Caco-2 (cell line): ENCODE measurements around the gene PIBF1. TPM values are rescaled to one million over a fixed set of nuclear protein-coding genes. Genes with fewer than 3 reads are reported as not detected.

ENCODE experiments used
- BruUV-seq: library from RNA; stranded (reverse); fragments of 400-500 nt; replicated peaks from 2 replicates; lab custom pipeline; 2021; lab: Mats Ljungman, UMichigan
- CTCF ChIA-PET: fragments of 300-600 bp; sonication (Branson Sonifier 250); formaldehyde crosslinking; loops from one replicate; lab custom pipeline; 2022; ENCODE audit warnings: antibody characterized with exemption; lab: Charles Lee
- POLR2A ChIA-PET: fragments of 300-600 bp; sonication (Branson Sonifier 250); formaldehyde crosslinking; loops from one replicate; lab custom pipeline; 2022; ENCODE audit warnings: antibody characterized with exemption; lab: Charles Lee
- DNase-seq, 2 experiments: peaks; one replicate each; pipeline versions ENCODE4 v3.0.0 to v3.0.0-alpha.2; 2020 to 2022
- H3K27me3 ChIP-seq: replicated peaks from 2 replicates; pipeline ENCODE4 v1.6.0; 2011; ENCODE audit warnings: low read length; ENCODE audit not compliant: control insufficient read depth, insufficient read depth
- H3K36me3 ChIP-seq: 2 replicates; pipeline ENCODE4 v1.5.1; 2011; ENCODE audit warnings: low read length; ENCODE audit not compliant: control insufficient read depth, insufficient read depth
- H3K4me1 ChIP-seq: fragments of 250-450 bp; sonication (Bioruptor Pico); 2 replicates; pipeline ENCODE4 v1.5.1; 2020; ENCODE audit warnings: mild to moderate bottlenecking
- H3K4me3 ChIP-seq: 2 replicates; pipeline ENCODE4 v1.5.1; 2011; ENCODE audit warnings: low read depth, mild to moderate bottlenecking, control low read depth, low read length
- H3K9me3 ChIP-seq: fragments of 250-450 bp; sonication (Bioruptor Pico); 2 replicates; pipeline ENCODE4 v1.5.1; 2020; ENCODE audit warnings: mild to moderate bottlenecking, moderate library complexity
- H3K27ac Mint-ChIP-seq: one replicate; pipeline ENCODE4 v1.8.0; 2022; ENCODE audit warnings: mixed read lengths; ENCODE audit not compliant: unreplicated experiment
- H3K27me3 Mint-ChIP-seq: one replicate; pipeline ENCODE4 v1.8.0; 2022; ENCODE audit warnings: mixed read lengths; ENCODE audit not compliant: insufficient read depth, unreplicated experiment
- H3K36me3 Mint-ChIP-seq: one replicate; pipeline ENCODE4 v1.8.0; 2022; ENCODE audit warnings: mild to moderate bottlenecking, mixed read lengths; ENCODE audit not compliant: insufficient read depth, unreplicated experiment
- H3K4me1 Mint-ChIP-seq: one replicate; pipeline ENCODE4 v1.8.0; 2022; ENCODE audit warnings: low read depth, mixed read lengths; ENCODE audit not compliant: unreplicated experiment
- H3K4me3 Mint-ChIP-seq: one replicate; pipeline ENCODE4 v1.8.0; 2022; ENCODE audit warnings: mild to moderate bottlenecking, moderate library complexity, mixed read lengths; ENCODE audit not compliant: unreplicated experiment
- H3K9me3 Mint-ChIP-seq: one replicate; pipeline ENCODE4 v1.8.0; 2022; ENCODE audit warnings: mixed read lengths; ENCODE audit not compliant: unreplicated experiment
- CTCF ChIP-seq, 2 experiments: fragments of 200-600 bp in 1 of 2; IDR thresholded peaks; 1 replicate in 1 of 2; 2 replicates in 1 of 2; pipeline versions ENCODE4 v1.5.1 to v1.8.0; 2011 to 2022; ENCODE audit warnings: antibody characterized with exemption in 1 of 2, control low read depth in 1 of 2, inconsistent platforms in 1 of 2, low read depth in 1 of 2, low read length in 1 of 2, mild to moderate bottlenecking in 1 of 2, moderate library complexity in 1 of 2; ENCODE audit not compliant: insufficient read depth in 1 of 2, severe bottlenecking in 1 of 2, unreplicated experiment in 1 of 2
- intact Hi-C: fragments of 100-400 bp; cut with micrococcal nuclease; formaldehyde crosslinking; loops from one replicate; pipeline ENCODE4 v1.10.0; 2022; ENCODE audit not compliant: unreplicated experiment
- total RNA-seq: library from RNA; stranded (reverse); gene quantifications from 2 replicates; pipeline ENCODE4 v1.2.3, GENCODE V29; 2022

Gene PIBF1
- total RNA-seq, 1 experiment from 2014 or later, result 13.4 TPM

GRCh38 chr13:72788831-72789230 lies 6.9 kb downstream of the PIBF1 start:
- H3K36me3 Mint-ChIP-seq, result peaks cover 16% of the 10 kb centered on the region
- ChIA-PET POLR2A (interaction anchor here (0.6 kb wide), 1 partner anchor 888 kb away, joined by 3 read pairs; no protein-coding TSS in a partner anchor), CTCF (no interaction called here)
- no peak for DNase-seq
- Histone ChIP-seq H3K4me1 (no peaks in the 10 kb centered on the region), H3K27me3 (no peaks in the 10 kb centered on the region), H3K4me3 (no peak overlapping the region), H3K36me3 (no peaks in the 10 kb centered on the region), H3K9me3 (no peaks in the 10 kb centered on the region)
- H3K4me1 Mint-ChIP-seq, result peaks cover 7% of the 10 kb centered on the region
- no peaks in the 10 kb centered on the region for H3K27me3 Mint-ChIP-seq
- no peak overlapping the region for H3K27ac Mint-ChIP-seq
- no peak for TF ChIP-seq CTCF (IDR thresholded peaks at IDR 0.05; ENCODE audit: insufficient read depth in 1 of 2, low read depth in 1 of 2, low read length in 1 of 2, severe bottlenecking in 1 of 2, unreplicated experiment in 1 of 2)
- no peaks in the 10 kb centered on the region for H3K9me3 Mint-ChIP-seq
- H3K4me3 Mint-ChIP-seq, result no peak overlapping the region
- BruUV-seq, result no TSS peak
- intact Hi-C loops, result no loop called here

- no peak for TF ChIP-seq CTCF (IDR thresholded peaks at IDR 0.05; ENCODE audit: insufficient read depth in 1 of 2, low read depth in 1 of 2, low read length in 1 of 2, severe bottlenecking in 1 of 2, unreplicated experiment in 1 of 2)
- Mint-ChIP-seq H3K36me3 (peaks cover 13% of the 10 kb centered on the region), H3K9me3 (no peaks in the 10 kb centered on the region), H3K27ac (no peak overlapping the region), H3K27me3 (no peaks in the 10 kb centered on the region), H3K4me1 (peaks cover 7% of the 10 kb centered on the region), H3K4me3 (no peak overlapping the region)
- H3K27me3 ChIP-seq, result no peaks in the 10 kb centered on the region
- no peak for DNase-seq
- CTCF ChIA-PET, result interaction anchor here (0.5 kb wide), 1 partner anchor 476 kb away, joined by 4 read pairs; no protein-coding TSS in a partner anchor
- H3K4me3 ChIP-seq, result no peak overlapping the region
- no peaks in the 10 kb centered on the region for H3K9me3 ChIP-seq
- intact Hi-C loops, result no loop called here
- POLR2A ChIA-PET, result no interaction called here
- no TSS peak for BruUV-seq
- no peaks in the 10 kb centered on the region for H3K36me3 ChIP-seq
- no peaks in the 10 kb centered on the region for H3K4me1 ChIP-seq
These were observed 10.7 kb downstream of the PIBF1 start for GRCh38 chr13:72792640-72793039.

- H3K9me3 Mint-ChIP-seq, result no peaks in the 10 kb centered on the region
- CTCF ChIA-PET, result no interaction called here
- Histone ChIP-seq H3K9me3 (no peaks in the 10 kb centered on the region), H3K4me3 (no peak overlapping the region), H3K4me1 (peaks cover 6% of the 10 kb centered on the region; the same call in 1 of the 2 replicates), H3K36me3 (no peaks in the 10 kb centered on the region), H3K27me3 (no peaks in the 10 kb centered on the region)
- H3K27ac Mint-ChIP-seq, result no peak overlapping the region
- intact Hi-C loops, result no loop called here
- DNase-seq, result no peak
- no peak for TF ChIP-seq CTCF (IDR thresholded peaks at IDR 0.05; ENCODE audit: insufficient read depth in 1 of 2, low read depth in 1 of 2, low read length in 1 of 2, severe bottlenecking in 1 of 2, unreplicated experiment in 1 of 2)
- H3K27me3 Mint-ChIP-seq, result no peaks in the 10 kb centered on the region
- POLR2A ChIA-PET, result no interaction called here
- no peak overlapping the region for H3K4me3 Mint-ChIP-seq
- H3K4me1 Mint-ChIP-seq, result peaks cover 12% of the 10 kb centered on the region
- no TSS peak for BruUV-seq
- H3K36me3 Mint-ChIP-seq, result peaks cover 2% of the 10 kb centered on the region
These were observed 16.9 kb downstream of the PIBF1 start for GRCh38 chr13:72798817-72799216.
